GM06990 (cell line): ENCODE results near the gene TMEM181.

ENCODE experiments used
- DNase-seq: peaks from one replicate; pipeline ENCODE4 v3.0.0-alpha.2; 2011; ENCODE audit not compliant: insufficient read length; ENCODE audit errors: extremely low read depth
- H3K27me3 ChIP-seq: replicated peaks from 2 replicates; pipeline ENCODE4 v1.6.0; 2011; ENCODE audit warnings: low read length; ENCODE audit not compliant: control insufficient read depth, insufficient read depth
- H3K36me3 ChIP-seq: 2 replicates; pipeline ENCODE4 v1.5.1; 2011; ENCODE audit warnings: low read length; ENCODE audit not compliant: control insufficient read depth, insufficient read depth
- H3K4me3 ChIP-seq: replicated peaks from 2 replicates; pipeline ENCODE4 v1.5.1; 2011; ENCODE audit warnings: low read depth, mild to moderate bottlenecking, control low read depth, low read length
- CTCF ChIP-seq: IDR thresholded peaks from 2 replicates; pipeline ENCODE4 v1.5.1; 2011; ENCODE audit warnings: low read length, control low read depth, mild to moderate bottlenecking, inconsistent platforms; ENCODE audit not compliant: insufficient read depth, poor library complexity, severe bottlenecking

The TMEM181 gene

GRCh38 chr6:158661156-158661685 is 101.3 kb downstream of the TMEM181 start:
- no peak for TF ChIP-seq CTCF
- no peak overlapping the region for H3K4me3 ChIP-seq
- no peak for DNase-seq
- H3K27me3 ChIP-seq: no peaks in the 10 kb centered on the region
- no peaks in the 10 kb centered on the region; the same call in 1 of the 2 replicates for H3K36me3 ChIP-seq

GRCh38 chr6:158662607-158662953 is 102.7 kb downstream of the TMEM181 start:
- Histone ChIP-seq H3K27me3 (no peaks in the 10 kb centered on the region), H3K36me3 (no peaks in the 10 kb centered on the region; the same call in 1 of the 2 replicates), H3K4me3 (no peak overlapping the region)
- TF ChIP-seq CTCF: no peak
- DNase-seq: no peak

GRCh38 chr6:158662954-158663624 is 103.2 kb downstream of the TMEM181 start:
- no peaks in the 10 kb centered on the region for H3K27me3 ChIP-seq
- no peak overlapping the region for H3K4me3 ChIP-seq
- no peaks in the 10 kb centered on the region; the same call in 1 of the 2 replicates for H3K36me3 ChIP-seq
- no peak for TF ChIP-seq CTCF
- no peak for DNase-seq

- DNase-seq: no peak
Measured at GRCh38 chr6:158663625-158664165, 103.8 kb downstream of the TMEM181 start.

GRCh38 chr6:158665332-158665731 is 105.4 kb downstream of the TMEM181 start:
- DNase-seq: no peak
- TF ChIP-seq CTCF: no peak
- Histone ChIP-seq H3K36me3 (no peaks in the 10 kb centered on the region; the same call in 1 of the 2 replicates), H3K27me3 (no peaks in the 10 kb centered on the region), H3K4me3 (no peak overlapping the region)

More at GRCh38 chr6:158663625-158664165, 103.8 kb downstream of the TMEM181 start:
- Histone ChIP-seq H3K36me3 (no peaks in the 10 kb centered on the region; the same call in 1 of the 2 replicates), H3K4me3 (no peak overlapping the region), H3K27me3 (no peaks in the 10 kb centered on the region)
- TF ChIP-seq CTCF: no peak
